Skin epidermis (tissue), 12 donors: ENCODE data around the gene ERN1.

ENCODE experiments used
- H3K27ac ChIP-seq, 21 experiments: fragments of 200-600 bp; sonication (generic) in 11 of 21; one replicate each; pipeline ENCODE4 v1.5.0; 2020; ENCODE audit warnings: mild to moderate bottlenecking in 3 of 21, inconsistent platforms in 2 of 21, moderate library complexity in 2 of 21
- H3K4me3 ChIP-seq, 7 experiments: fragments of 200-600 bp; sonication (generic) in 2 of 7; one replicate each; pipeline ENCODE4 v1.5.0; 2020; ENCODE audit warnings: inconsistent platforms in 2 of 7, mild to moderate bottlenecking in 2 of 7, moderate library complexity in 1 of 7

Gene ERN1

DNA sequence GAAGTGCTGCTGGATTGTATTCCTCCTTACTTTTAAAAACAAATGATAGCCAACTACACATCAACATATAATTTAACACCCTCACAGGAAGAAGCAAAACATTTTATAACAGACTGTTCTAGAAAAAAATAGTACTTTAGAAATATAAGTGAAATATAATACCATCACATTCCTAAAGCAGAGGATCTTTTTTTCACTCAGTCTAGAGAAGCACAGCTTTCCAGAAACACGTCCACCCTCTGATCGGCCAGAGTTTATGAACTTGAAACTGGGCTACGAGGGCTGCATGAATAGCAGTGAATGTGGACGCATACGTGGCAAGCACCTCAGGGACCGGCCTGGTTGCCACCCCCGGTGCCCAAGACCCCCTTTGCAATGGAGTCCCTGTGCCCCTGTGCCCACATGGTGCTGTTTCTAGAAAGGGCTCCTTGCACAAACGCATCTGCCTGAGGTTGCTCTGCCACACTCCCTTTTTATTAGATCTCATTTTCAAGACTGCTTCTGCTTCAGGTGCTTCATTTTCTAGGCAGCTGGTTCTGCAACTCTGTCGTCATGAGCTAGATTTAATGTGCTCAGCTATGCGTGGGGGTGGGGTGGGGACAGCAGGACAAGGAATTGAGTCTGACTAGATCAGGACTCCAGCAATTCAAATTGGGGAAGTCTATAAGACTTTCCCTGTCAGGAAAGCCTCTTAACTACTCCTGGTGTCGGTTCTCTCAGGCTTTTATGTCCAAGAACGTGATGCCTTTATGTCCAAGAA lies 29.1 kb upstream of the ERN1 start:
- H3K27ac ChIP-seq, result no peak overlapping the region

DNA sequence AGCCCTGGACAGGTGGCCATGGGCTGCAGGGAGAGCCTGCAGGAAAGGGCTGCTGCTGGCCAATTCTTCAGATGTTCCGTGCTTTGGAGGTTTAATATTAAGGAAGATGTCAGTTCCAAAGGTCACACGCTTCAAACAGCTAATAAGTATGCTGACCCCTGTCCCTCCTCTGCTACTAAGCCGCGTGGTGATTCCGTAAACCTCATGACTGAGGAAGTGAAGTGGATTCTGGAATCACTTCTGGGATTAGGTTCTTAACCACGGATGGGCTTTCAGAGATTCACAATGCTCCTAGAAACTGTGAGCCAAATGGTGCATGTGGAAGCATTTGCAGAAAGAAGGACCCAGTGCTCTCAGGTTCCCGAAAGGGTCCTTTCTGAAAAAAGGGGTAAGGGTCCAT lies 28.5 kb upstream of the ERN1 start:
- Histone ChIP-seq H3K4me3 (no peak overlapping the region), H3K27ac (no peak overlapping the region)

More for the DNA sequence above, 29.1 kb upstream of the ERN1 start:
- H3K4me3 ChIP-seq, result no peak overlapping the region

DNA sequence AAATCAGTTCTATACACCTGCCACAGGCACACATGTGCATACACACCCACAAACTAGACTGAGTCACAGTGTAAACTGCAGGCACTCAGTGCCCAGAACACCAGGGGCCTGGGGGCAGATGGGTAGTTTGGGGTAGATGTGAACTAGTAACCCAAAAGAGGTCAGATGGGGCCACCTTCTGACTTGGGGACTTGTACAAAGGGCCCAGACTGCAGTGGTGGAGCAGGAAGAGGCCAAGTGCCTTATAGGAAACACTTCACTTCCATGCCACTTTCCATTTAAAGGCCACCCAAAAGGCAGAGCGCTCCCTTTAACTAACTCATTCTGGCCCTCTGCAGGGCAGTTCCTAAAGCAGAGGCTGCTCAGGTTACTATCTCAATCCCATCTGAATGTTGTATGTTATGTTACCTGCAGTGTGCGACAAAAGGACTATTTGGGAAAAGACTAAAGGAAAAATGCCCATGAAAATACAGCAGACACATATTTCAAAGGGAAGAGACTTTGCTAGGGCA lies 27.8 kb upstream of the ERN1 start:
- Histone ChIP-seq H3K4me3 (no peak overlapping the region), H3K27ac (peak overlapping the region in 1 of 21 experiments; percentile 10)

DNA sequence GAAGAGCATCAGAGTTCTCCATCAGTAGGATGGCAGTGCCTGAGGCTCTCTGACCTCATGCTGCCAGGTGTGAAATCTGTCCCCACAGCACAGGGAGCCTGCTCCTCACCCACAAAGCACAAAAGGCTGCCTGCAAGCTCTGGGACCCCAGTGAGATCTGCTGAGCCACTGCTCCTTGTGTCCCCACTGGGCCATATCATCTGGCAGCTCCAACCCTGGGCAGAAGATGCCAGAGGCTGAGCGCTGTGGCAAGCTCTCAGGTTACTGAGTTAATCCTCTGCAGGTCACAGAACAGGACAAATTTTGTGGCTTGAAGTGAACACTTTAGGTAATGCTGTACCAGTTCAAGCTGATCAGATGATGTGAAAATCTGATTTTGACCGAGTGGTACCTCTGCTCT lies 26.7 kb upstream of the ERN1 start:
- no peak overlapping the region for H3K4me3 ChIP-seq
- H3K27ac ChIP-seq, result peak overlapping the region in 7 of 21 experiments; percentile 12 to 66 (median 44)

DNA sequence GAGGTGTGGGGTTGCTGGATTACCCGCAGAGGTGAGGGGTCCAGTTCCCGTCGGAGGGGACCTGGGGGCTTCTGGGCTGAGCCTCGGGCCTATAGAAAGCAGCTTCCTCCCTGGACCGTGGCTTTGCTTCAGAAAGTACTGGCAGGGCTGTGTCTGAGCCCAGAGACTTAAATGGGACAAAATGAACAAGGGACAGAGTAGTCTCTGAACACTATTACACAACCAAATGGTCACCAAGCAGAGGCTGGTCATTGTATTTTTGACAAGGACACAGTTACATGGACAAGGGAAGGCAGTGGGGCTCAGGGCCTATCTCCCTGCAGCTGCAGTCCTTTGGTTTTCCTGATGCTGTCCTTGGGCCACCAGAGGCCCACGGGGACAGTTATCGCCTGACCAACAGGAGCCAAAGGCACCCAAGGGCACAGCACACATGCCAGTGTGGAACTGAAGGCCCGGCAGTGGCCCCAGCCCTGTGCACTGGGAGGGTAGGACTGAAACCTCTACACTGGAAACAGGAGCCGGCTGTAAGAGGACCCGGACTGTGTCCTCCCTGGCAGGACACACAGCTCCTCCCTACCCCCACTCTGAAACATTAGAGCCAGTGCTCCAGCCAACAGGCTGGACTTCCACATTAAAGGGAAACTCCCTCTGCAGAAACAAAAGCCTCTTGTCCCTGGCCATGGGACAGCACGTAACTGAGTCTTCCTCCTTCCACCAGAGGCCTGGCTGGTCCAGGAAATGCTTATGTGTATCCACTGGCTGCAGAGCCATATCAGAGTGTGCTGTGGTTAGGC lies 26.0 kb upstream of the ERN1 start:
- peak overlapping the region in 10 of 21 experiments; percentile 12 to 53 (median 42) for H3K27ac ChIP-seq

DNA sequence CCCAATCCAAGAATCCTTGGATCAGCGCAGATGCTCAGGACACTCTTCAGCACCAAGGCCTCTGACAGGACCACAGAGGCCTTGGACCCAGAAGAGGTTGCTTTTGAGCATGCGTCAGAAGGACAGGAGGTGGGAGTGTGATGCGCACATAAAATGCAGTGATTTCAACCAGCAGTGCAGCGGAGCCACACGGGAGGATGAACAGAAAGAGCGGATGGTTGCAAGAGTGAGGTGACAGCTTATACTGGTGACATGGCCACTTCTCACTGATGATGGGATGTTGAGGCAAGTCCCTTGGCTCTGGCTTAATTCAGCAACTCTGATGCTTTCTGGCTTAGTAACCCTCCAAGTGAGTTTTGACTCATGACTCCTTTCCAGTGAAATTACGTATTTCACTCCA lies 25.2 kb upstream of the ERN1 start:
- peak overlapping the region in 1 of 21 experiments; percentile 53 for H3K27ac ChIP-seq
- H3K4me3 ChIP-seq, result no peak overlapping the region

More for the DNA sequence above, 26.0 kb upstream of the ERN1 start:
- H3K4me3 ChIP-seq, result no peak overlapping the region

DNA sequence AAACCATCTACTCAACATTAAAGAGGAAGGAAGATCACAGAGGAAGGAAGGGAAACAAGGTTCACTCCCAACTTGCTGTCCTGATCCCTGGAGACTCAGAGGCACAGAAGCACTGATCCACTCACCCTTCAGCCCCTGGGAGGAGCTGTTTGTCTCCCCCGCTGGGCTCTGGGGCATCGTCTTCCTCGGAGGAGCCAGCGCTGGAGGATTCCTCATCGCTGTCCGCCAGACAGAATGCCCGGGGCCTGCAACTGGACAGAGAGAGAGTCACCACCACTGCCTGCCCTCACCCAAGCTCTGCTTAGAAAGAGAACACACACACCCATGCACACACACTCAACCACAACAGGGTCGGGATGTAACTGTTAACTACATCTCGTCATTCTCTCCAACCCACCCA lies 24.8 kb upstream of the ERN1 start:
- H3K4me3 ChIP-seq, result no peak overlapping the region

DNA sequence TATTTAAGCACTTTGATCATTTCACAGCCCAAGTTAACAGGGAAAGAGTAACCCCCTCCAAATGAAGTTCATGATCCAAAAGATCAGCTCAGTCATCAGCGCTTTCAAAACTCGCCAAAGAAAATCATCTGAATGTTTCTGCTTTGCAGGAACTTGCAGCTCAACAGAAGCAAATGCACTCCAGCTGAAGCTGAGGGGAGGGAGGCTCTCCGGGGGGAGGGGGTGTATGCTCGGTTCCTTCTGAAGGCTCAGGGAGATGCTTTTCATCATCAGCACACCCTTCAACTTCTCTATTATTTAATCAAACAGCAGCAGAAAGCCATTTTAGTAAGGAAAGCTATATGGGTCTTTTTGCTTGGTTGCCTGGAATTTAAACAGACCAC lies 24.4 kb upstream of the ERN1 start:
- H3K27ac ChIP-seq, result no peak overlapping the region
- no peak overlapping the region for H3K4me3 ChIP-seq

More for the DNA sequence above, 24.8 kb upstream of the ERN1 start:
- no peak overlapping the region for H3K27ac ChIP-seq

DNA sequence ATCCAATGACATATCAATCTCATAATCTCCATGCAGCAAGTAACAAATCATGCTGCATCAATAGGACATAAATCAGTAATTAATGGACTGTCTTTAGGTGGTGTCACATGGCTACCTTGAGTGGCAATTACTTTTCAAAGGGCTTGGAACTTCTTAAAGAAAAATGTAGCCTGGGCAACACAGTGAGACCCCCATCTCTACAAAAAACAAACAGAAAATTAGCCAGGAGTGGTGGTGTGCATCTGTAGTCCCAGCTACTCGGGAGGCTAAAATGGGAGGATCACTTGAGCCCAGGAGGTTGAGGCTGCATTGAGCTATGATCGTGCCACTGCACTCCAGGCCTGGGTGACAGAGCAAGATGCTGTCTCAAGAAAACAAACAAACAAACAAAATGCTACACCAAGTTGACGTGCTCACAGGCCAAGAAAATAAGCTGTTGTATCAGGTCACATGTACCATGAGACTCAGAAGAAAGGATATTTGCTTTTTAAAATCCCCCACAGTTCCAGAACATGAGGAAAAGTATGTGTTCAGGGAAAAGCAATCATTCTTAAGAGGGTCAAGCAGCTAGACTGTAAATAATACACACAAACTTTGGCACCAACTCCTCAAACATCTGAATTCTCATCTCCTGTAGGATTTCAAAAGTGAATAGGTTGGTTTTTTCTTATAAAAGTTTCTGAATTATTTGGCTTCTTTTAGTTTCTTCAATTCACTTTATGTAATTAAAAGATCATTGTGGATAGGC lies 23.8 kb upstream of the ERN1 start:
- no peak overlapping the region for H3K4me3 ChIP-seq
- H3K27ac ChIP-seq, result no peak overlapping the region

- H3K27ac ChIP-seq, result no peak overlapping the region
- H3K4me3 ChIP-seq, result no peak overlapping the region
Measured at GRCh38 chr17:64152428-64153125, 22.6 kb upstream of the ERN1 start.

DNA sequence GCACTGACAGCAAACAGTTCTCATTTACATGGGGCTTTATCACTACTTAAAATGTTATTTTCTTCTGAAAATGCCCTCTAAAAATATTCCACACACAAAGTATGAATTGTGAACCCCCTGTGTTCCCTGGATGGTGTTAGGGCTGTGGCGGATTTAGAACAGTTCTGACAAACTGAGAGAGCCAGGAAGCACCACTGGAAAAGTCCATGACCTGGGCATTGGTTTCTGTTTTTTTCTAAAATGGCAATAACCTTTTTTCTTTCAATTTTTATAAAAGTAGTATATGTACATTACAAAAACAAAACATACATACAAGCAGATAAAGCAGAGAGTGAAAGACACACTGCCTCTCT lies 21.0 kb upstream of the ERN1 start:
- H3K27ac ChIP-seq, result no peak overlapping the region
- H3K4me3 ChIP-seq, result no peak overlapping the region

GRCh38 chr17:64150237-64151015 lies 20.5 kb upstream of the ERN1 start:
- H3K4me3 ChIP-seq, result no peak overlapping the region
- peak overlapping the region in 4 of 21 experiments; percentile 0 to 24 (median 12) for H3K27ac ChIP-seq

DNA sequence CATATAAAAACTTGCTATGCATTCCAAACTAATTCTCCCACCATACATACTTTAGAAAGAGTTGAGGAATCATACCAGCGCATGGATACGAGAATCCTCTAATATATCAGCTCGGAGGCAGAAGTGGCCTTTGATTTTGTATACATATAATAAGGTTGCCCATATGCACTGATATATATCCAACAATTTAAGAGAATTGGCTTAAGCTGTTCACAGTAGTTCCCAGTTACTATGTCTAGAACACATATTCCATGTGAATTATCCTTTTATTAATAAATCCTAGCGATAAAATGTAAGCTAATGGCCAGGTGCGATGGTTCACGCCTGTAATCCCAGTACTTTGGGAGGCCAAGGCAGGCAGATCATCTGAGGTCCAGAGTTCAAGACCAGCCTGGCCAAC lies 19.3 kb upstream of the ERN1 start:
- no peak overlapping the region for H3K4me3 ChIP-seq
- H3K27ac ChIP-seq, result no peak overlapping the region

DNA sequence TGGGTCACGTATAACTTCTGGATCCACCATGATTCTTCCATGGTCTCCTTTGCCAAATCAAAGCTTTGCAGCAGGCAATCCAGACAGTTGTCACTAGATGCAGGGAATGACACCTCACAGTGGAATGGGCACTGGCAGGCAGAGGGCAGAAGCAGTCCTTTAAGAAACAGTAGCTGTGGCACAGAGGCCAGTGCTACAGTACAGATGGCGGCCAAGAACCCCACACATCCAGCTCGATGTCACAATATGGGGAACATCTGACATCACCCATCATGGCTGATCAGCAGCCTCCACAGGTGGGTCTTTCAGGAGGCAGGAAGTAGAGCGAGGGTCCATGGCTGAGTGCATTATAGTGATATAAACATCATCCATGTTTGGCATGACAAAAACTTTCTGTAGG lies 18.8 kb upstream of the ERN1 start:
- H3K27ac ChIP-seq, result peak overlapping the region in 5 of 21 experiments; percentile 7 to 41 (median 32)
- no peak overlapping the region for H3K4me3 ChIP-seq

- Histone ChIP-seq H3K27ac (peak overlapping the region in 8 of 21 experiments; percentile 3 to 98 (median 26)), H3K4me3 (no peak overlapping the region)
Measured at GRCh38 chr17:64148017-64148631, 18.2 kb upstream of the ERN1 start.

- peak overlapping the region; percentile 67 to 97 (median 85) for H3K4me3 ChIP-seq
- H3K27ac ChIP-seq, result peak overlapping the region in 19 of 21 experiments; percentile 85 to 100 (median 96)
Measured at GRCh38 chr17:64147110-64148016, 17.4 kb upstream of the ERN1 start.

DNA sequence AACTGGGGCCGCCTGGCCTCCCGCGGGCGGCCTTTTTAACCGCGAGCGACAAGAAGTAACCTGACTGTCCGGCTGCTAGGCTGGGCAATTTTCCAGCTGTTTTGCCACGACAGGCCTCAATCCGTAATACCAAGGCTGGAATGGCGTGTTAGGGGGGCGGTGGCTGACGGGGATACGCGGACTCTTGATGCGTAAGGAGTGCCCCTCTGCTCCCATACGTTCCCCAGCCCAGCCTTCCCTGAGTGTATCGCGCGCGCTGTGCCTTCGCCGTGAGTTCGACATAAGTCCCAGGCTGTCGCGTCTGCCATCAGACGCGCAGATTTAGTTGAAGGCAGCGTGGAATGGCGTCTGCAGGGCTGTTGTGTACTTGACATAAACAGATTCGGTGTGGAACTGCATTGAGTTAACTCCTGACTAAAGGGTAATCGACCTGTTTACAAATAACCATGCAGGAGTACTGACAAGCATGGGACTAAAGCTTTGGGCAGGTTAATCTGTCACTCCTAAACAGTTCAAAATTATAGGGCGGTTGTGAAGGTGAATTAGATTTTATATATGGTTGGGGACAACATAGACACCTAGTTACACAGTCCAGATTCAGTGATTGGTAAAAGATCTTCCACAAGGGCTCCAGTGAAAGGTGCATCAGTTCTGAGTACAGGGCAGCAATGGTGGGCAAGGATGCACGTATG lies 16.6 kb upstream of the ERN1 start:
- peak overlapping the region; percentile 67 to 97 (median 85) for H3K4me3 ChIP-seq
- peak overlapping the region; percentile 85 to 100 (median 96) for H3K27ac ChIP-seq
